Erythroblast (primary cell): Measurements from ENCODE around the gene ACOT6.

Experiments used
- DNase-seq, 2 experiments: peaks; one replicate each; lab custom pipeline; 2025; lab: John Stamatoyannopoulos, UW
- GATA1 ChIP-seq: IDR thresholded peaks from 2 replicates; pipeline ENCODE4 v1.6.1; 2011; ENCODE audit warnings: low read depth, mild to moderate bottlenecking, control low read depth, low read length, moderate library complexity
- POLR2A ChIP-seq: IDR thresholded peaks from 2 replicates; pipeline ENCODE4 v1.6.1; 2011; ENCODE audit warnings: mild to moderate bottlenecking, low read length

The ACOT6 gene

GRCh38 chr14:73660511-73660910, 48.2 kb downstream of the ACOT6 start:
- TF ChIP-seq POLR2A (no peak), GATA1 (no peak)
- DNase-seq = no peak

DNA sequence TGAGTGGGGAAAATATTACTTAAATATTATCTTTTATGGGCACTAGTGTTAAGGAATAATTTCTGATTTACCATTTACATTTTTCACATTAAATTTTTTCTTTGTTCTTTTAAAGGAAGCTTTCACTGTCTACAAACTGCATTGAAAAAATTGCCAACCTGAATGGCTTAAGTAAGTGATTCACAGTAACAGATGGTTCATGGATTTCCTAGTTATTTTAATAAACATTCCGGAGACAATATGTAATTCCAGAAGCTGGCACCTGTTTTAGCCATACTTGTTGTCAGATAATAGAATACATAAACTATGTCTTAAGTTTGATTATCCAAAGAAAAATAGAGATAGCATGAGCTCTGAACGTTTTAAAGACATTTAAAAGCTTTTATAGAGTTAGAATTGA, 49.6 kb downstream of the ACOT6 start:
- DNase-seq = no peak
- TF ChIP-seq POLR2A = no peak
- TF ChIP-seq GATA1 = no peak

GRCh38 chr14:73662487-73662943, 50.2 kb downstream of the ACOT6 start:
- peak; percentile 11 to 60 for DNase-seq
- TF ChIP-seq GATA1 (no peak), POLR2A (no peak)

GRCh38 chr14:73663548-73664212, 51.4 kb downstream of the ACOT6 start:
- TF ChIP-seq GATA1 (no peak), POLR2A (no peak)
- no peak for DNase-seq

- TF ChIP-seq GATA1 = no peak
- no peak for TF ChIP-seq POLR2A
- no peak for DNase-seq
Observed at GRCh38 chr14:73665130-73665529, 52.8 kb downstream of the ACOT6 start.

DNA sequence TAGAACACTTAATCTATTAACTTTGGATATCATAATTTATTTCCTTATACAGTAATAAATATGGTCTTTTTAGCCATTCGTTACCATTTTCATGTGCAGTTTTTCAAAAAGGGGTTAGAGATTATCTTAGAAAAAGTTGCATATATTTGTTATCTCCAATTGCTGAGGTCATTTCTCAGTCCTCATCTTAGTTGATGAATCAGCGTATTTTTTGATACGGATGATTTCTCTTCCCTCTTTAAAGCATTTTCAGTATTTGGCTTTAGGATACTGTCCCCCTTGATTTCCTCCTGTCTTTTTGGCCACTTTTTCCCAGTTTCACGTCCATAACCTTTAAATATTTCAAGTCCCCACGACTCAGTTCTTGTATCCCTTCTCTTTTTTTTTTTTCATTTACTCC, 54.3 kb downstream of the ACOT6 start:
- peak; percentile 15 to 46 for DNase-seq
- TF ChIP-seq GATA1 (no peak), POLR2A (no peak)

DNA sequence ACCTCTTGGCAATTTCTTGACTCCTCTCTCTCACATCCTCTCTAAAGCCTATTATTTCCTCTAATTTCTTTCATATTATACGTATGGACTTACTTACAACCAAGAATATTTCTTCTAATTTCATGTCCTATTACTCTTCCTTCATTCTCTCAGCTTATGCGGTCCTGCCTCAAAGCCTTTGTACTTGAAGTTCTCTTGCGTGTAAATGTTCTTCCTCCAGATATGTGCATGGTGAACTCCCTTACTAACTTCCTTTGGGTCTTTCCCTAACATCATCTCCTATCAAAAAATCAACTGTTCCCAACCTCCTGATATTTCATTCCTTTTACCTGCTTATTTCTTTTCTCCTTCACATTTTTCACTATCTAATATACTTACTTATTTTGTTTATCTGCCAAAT, 55.5 kb downstream of the ACOT6 start:
- no peak for DNase-seq
- TF ChIP-seq GATA1 = no peak
- no peak for TF ChIP-seq POLR2A
